HUES64 (cell line): ENCODE measurements around the gene PON2.
A peak's percentile ranks its signal among the peaks of the same experiment; 100 is the strongest.

Experiments used
- H3K27ac ChIP-seq: 2 replicates; pipeline ENCODE4 v1.7.0; 2013; ENCODE audit warnings: low read depth, low read length, inconsistent platforms
- H3K27me3 ChIP-seq: 2 replicates; pipeline ENCODE4 v1.6.1; 2013; ENCODE audit warnings: mild to moderate bottlenecking, low read length; ENCODE audit not compliant: insufficient read depth
- H3K36me3 ChIP-seq: 2 replicates; pipeline ENCODE4 v1.6.1; 2013; ENCODE audit warnings: mild to moderate bottlenecking, low read length; ENCODE audit not compliant: insufficient read depth
- H3K4me1 ChIP-seq: 2 replicates; pipeline ENCODE4 v1.6.1; 2013; ENCODE audit warnings: mild to moderate bottlenecking, low read length, moderate library complexity; ENCODE audit not compliant: insufficient read depth
- H3K4me3 ChIP-seq: 2 replicates; pipeline ENCODE4 v1.5.1; 2013; ENCODE audit warnings: mild to moderate bottlenecking, low read length, moderate library complexity
- H3K9ac ChIP-seq: 2 replicates; pipeline ENCODE4 v1.6.1; 2013; ENCODE audit warnings: mild to moderate bottlenecking, low read depth, low read length
- H3K9me3 ChIP-seq: 2 replicates; pipeline ENCODE4 v1.6.1; 2013; ENCODE audit warnings: low read depth, low read length; ENCODE audit not compliant: insufficient read depth
- WGBS: fragments of 150-250, 120-280 bp; methylation state at CpG from one replicate; pipeline ENCODE4 v1.1.7; 2013; ENCODE audit warnings: missing lambda C conversion rate; 5-methylcytosine and 5-hydroxymethylcytosine counted together

Gene PON2

GRCh38 chr7:95440394-95441038 lies 5.7 kb upstream of the PON2 start:
- 89% methylated on average over 3 of the region's 3 CpGs for WGBS

DNA sequence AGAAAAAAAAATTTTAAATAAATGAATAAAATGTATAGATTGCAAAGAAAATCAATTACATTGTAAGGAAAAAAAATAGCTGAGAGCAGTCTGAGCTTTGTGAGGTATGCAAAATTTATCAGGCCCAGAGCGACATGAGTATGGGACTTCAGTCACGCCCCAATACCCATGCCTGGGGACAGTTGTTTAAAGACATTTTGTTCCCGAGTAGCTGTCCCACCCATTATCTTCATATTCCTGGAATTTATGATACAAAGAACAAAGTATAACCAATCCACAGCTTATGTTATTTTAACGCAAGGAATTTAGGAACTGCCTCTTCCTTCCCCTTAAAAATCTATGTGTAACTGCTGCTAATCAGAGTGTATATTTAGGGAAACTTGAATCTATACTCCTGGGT lies 1.6 kb upstream of the PON2 start:
- no peaks in the 10 kb centered on the region for H3K9me3 ChIP-seq
- H3K4me3 ChIP-seq, result no peak overlapping the region
- H3K9ac ChIP-seq, result no peak overlapping the region
- no peaks in the 10 kb centered on the region for H3K27me3 ChIP-seq
- 96% methylated on average over 4 of the region's 4 CpGs for WGBS
- no peak overlapping the region for H3K27ac ChIP-seq
- H3K36me3 ChIP-seq, result 0 out of 2 replicates have a peak, but pooled peaks cover 4% of the 10 kb centered on the region
- peaks cover 4% of the 10 kb centered on the region; the same call in 1 of the 2 replicates for H3K4me1 ChIP-seq

More at GRCh38 chr7:95440394-95441038, 5.7 kb upstream of the PON2 start:
- H3K36me3 ChIP-seq, result no peaks in the 10 kb centered on the region
- H3K27me3 ChIP-seq, result no peaks in the 10 kb centered on the region
- H3K9me3 ChIP-seq, result no peaks in the 10 kb centered on the region
- H3K9ac ChIP-seq, result no peak overlapping the region
- H3K4me1 ChIP-seq, result no peaks in the 10 kb centered on the region
- H3K4me3 ChIP-seq, result no peak overlapping the region
- H3K27ac ChIP-seq, result no peak overlapping the region

- WGBS, result 81% methylated on average over 9 of the region's 9 CpGs
- Histone ChIP-seq H3K27ac (peak overlapping the region; percentile 93; the same call in 1 of the 2 replicates), H3K4me3 (peak overlapping the region; percentile 74)
Measured at GRCh38 chr7:95435422-95435780, 573 bp upstream of the PON2 start.

GRCh38 chr7:95433952-95434556 lies 774 bp downstream of the PON2 start:
- 86% methylated on average over 6 of the region's 6 CpGs for WGBS
- Histone ChIP-seq H3K9me3 (peaks cover 2% of the 10 kb centered on the region; the same call in 1 of the 2 replicates), H3K9ac (peak overlapping the region; percentile 98), H3K4me1 (peaks cover 4% of the 10 kb centered on the region; the same call in 1 of the 2 replicates), H3K27me3 (no peaks in the 10 kb centered on the region), H3K4me3 (peak overlapping the region; percentile 74), H3K27ac (peak overlapping the region; percentile 93), H3K36me3 (0 out of 2 replicates have a peak, but pooled peaks cover 4% of the 10 kb centered on the region)

More at GRCh38 chr7:95435422-95435780, 573 bp upstream of the PON2 start:
- Histone ChIP-seq H3K9me3 (no peaks in the 10 kb centered on the region), H3K27me3 (no peaks in the 10 kb centered on the region), H3K9ac (peak overlapping the region; percentile 98), H3K4me1 (peaks cover 4% of the 10 kb centered on the region; the same call in 1 of the 2 replicates), H3K36me3 (0 out of 2 replicates have a peak, but pooled peaks cover 4% of the 10 kb centered on the region)

GRCh38 chr7:95433129-95433528 lies 1.7 kb downstream of the PON2 start:
- Histone ChIP-seq H3K9me3 (peaks cover 2% of the 10 kb centered on the region; the same call in 1 of the 2 replicates), H3K4me1 (peaks cover 10% of the 10 kb centered on the region), H3K36me3 (0 out of 2 replicates have a peak, but pooled peaks cover 4% of the 10 kb centered on the region), H3K27me3 (no peaks in the 10 kb centered on the region), H3K4me3 (no peak overlapping the region), H3K9ac (no peak overlapping the region), H3K27ac (no peak overlapping the region)
- WGBS, result 100% methylated on average over 1 of the region's 1 CpG

- Histone ChIP-seq H3K27me3 (no peaks in the 10 kb centered on the region), H3K4me3 (no peak overlapping the region), H3K4me1 (peaks cover 15% of the 10 kb centered on the region), H3K9ac (no peak overlapping the region), H3K36me3 (0 out of 2 replicates have a peak, but pooled peaks cover 4% of the 10 kb centered on the region), H3K9me3 (peaks cover 2% of the 10 kb centered on the region; the same call in 1 of the 2 replicates), H3K27ac (no peak overlapping the region)
- 94% methylated on average over 2 of the region's 2 CpGs for WGBS
Measured at GRCh38 chr7:95432606-95433005, 2.2 kb downstream of the PON2 start.

- no peaks in the 10 kb centered on the region for H3K27me3 ChIP-seq
- H3K36me3 ChIP-seq, result 0 out of 2 replicates have a peak, but pooled peaks cover 4% of the 10 kb centered on the region
- no peak overlapping the region for H3K9ac ChIP-seq
- H3K9me3 ChIP-seq, result peaks cover 2% of the 10 kb centered on the region; the same call in 1 of the 2 replicates
- WGBS, result 96% methylated on average over 2 of the region's 2 CpGs
- H3K27ac ChIP-seq, result no peak overlapping the region
- peaks cover 26% of the 10 kb centered on the region for H3K4me1 ChIP-seq
- no peak overlapping the region for H3K4me3 ChIP-seq
Measured at GRCh38 chr7:95430864-95431263, 4.0 kb downstream of the PON2 start.

DNA sequence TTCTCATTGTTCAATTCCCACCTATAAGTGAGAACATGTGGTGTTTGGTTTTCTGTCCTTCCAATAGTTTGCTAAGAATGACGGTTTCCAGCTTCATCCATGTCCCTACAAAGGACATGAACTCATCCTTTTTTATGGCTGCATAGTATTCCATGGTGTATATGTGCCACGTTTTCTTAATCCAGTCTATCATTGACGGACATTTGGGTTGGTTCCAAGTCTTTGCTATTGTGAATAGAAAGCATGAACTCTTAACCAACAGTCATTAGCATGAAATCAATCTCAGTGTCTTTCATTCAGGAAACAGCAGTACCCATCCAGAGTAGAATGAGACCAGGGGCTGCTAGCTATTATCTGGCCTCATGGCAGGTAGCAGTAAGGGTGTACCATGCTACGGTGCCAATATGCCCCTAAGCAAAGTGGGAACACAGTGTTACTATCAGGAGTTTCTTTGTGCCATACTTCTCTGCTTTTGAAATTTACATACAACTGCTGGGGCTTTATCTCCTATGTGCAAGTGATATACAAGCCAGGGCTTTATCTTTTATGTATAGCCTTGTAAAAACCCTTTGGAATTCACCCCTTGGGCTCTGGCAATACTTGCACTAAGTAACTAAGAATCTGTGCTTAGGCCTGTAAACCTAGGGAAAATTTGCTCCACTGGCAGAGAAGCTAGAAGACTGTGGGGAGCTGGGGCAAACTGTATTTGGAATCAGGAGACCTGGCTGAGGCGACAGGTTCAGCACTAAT lies 5.4 kb downstream of the PON2 start:
- 0 out of 2 replicates have a peak, but pooled peaks cover 4% of the 10 kb centered on the region for H3K36me3 ChIP-seq
- H3K9ac ChIP-seq, result no peak overlapping the region
- H3K9me3 ChIP-seq, result peaks cover 2% of the 10 kb centered on the region; the same call in 1 of the 2 replicates
- 99% methylated on average over 2 of the region's 5 CpGs for WGBS
- no peaks in the 10 kb centered on the region for H3K27me3 ChIP-seq
- H3K27ac ChIP-seq, result no peak overlapping the region
- H3K4me1 ChIP-seq, result peaks cover 34% of the 10 kb centered on the region
- no peak overlapping the region for H3K4me3 ChIP-seq

GRCh38 chr7:95427914-95428516 lies 6.8 kb downstream of the PON2 start:
- 55% methylated on average over 3 of the region's 3 CpGs for WGBS
- 0 out of 2 replicates have a peak, but pooled peaks cover 14% of the 10 kb centered on the region for H3K36me3 ChIP-seq
- no peak overlapping the region for H3K9ac ChIP-seq
- no peaks in the 10 kb centered on the region for H3K27me3 ChIP-seq
- H3K9me3 ChIP-seq, result peaks cover 2% of the 10 kb centered on the region; the same call in 1 of the 2 replicates
- H3K27ac ChIP-seq, result no peak overlapping the region
- peaks cover 30% of the 10 kb centered on the region for H3K4me1 ChIP-seq
- no peak overlapping the region for H3K4me3 ChIP-seq

GRCh38 chr7:95427166-95427565 lies 7.7 kb downstream of the PON2 start:
- peaks cover 2% of the 10 kb centered on the region; the same call in 1 of the 2 replicates for H3K9me3 ChIP-seq
- peaks cover 30% of the 10 kb centered on the region for H3K4me1 ChIP-seq
- no peak overlapping the region for H3K27ac ChIP-seq
- WGBS, result 60% methylated on average over 7 of the region's 7 CpGs
- no peak overlapping the region for H3K4me3 ChIP-seq
- 0 out of 2 replicates have a peak, but pooled peaks cover 13% of the 10 kb centered on the region for H3K36me3 ChIP-seq
- no peaks in the 10 kb centered on the region for H3K27me3 ChIP-seq
- no peak overlapping the region for H3K9ac ChIP-seq
